ENCODE results near the gene CNMD.

DNA sequence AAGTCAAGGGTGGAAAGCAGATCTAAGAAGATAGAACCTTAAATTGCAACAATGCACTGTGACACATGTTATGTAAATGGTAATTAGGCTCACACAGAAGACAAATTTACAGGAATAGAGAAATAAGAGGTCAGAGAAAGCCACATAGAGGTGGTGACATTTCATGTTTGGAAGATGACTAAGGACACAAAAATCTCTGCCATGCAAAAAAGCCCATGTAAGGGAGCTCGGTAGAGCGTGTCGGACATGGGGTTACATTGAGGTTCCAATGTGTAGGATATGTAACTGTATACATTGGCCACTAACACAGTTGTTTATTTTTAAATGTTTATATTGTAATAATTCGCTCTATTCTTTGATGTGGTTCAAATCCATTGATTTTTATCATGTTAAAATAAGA is 53.2 kb downstream of the CNMD start:
- TF ChIP-seq, protein P1, sequence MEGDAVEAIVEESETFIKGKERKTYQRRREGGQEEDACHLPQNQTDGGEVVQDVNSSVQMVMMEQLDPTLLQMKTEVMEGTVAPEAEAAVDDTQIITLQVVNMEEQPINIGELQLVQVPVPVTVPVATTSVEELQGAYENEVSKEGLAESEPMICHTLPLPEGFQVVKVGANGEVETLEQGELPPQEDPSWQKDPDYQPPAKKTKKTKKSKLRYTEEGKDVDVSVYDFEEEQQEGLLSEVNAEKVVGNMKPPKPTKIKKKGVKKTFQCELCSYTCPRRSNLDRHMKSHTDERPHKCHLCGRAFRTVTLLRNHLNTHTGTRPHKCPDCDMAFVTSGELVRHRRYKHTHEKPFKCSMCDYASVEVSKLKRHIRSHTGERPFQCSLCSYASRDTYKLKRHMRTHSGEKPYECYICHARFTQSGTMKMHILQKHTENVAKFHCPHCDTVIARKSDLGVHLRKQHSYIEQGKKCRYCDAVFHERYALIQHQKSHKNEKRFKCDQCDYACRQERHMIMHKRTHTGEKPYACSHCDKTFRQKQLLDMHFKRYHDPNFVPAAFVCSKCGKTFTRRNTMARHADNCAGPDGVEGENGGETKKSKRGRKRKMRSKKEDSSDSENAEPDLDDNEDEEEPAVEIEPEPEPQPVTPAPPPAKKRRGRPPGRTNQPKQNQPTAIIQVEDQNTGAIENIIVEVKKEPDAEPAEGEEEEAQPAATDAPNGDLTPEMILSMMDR (IDR thresholded peaks at IDR 0.05): no peak
- TF ChIP-seq POLR2A (IDR thresholded peaks at IDR 0.05): no peak
